GM12872 (cell line): ENCODE data around the gene DOCK2.
A peak's percentile ranks its signal among the peaks of the same experiment; 100 is the strongest.

ENCODE experiments used
- CTCF ChIP-seq: IDR thresholded peaks from 3 replicates; pipeline ENCODE4 v1.5.1; 2011; ENCODE audit warnings: low read depth, mild to moderate bottlenecking, low read length, moderate library complexity; ENCODE audit not compliant: insufficient read depth

DOCK2 gene

GRCh38 chr5:169970911-169971765 lies 334.1 kb downstream of the DOCK2 start:
- TF ChIP-seq CTCF: no peak

GRCh38 chr5:169971780-169972179 lies 334.7 kb downstream of the DOCK2 start:
- TF ChIP-seq CTCF: no peak

GRCh38 chr5:169973056-169973455 lies 336.0 kb downstream of the DOCK2 start:
- TF ChIP-seq CTCF: no peak

GRCh38 chr5:169974121-169974770 lies 337.2 kb downstream of the DOCK2 start:
- no peak for TF ChIP-seq CTCF

- no peak for TF ChIP-seq CTCF
These were observed 341.6 kb downstream of the DOCK2 start for GRCh38 chr5:169978714-169979113.

- TF ChIP-seq CTCF: no peak
These were observed 342.8 kb downstream of the DOCK2 start for GRCh38 chr5:169979871-169980270.

- TF ChIP-seq CTCF: peak; percentile 44
These were observed 343.5 kb downstream of the DOCK2 start, which contains the start of gene INSYN2B for GRCh38 chr5:169980418-169981053. Gene INSYN2B (minus strand): TSS chr5:169980495. CDS start chr5:169883898, 96,597 bp downstream.
